Thyroid gland (tissue), 4 donors: ENCODE data around the gene STARD9.

ENCODE experiments used
- POLR2A ChIP-seq, 2 donors: fragments of 450-650 bp; IDR thresholded peaks; one replicate each; pipeline ENCODE4 v1.6.1; 2017; ENCODE audit warnings: antibody characterized with exemption in 2 of 2, mild to moderate bottlenecking in 2 of 2, moderate library complexity in 1 of 2
- TF ChIP-seq, protein P1 (sequence below), 6 experiments: fragments of 200-600 bp in 3 of 6; fragments of 450-650 bp in 3 of 6; sonication (generic) in 3 of 6; IDR thresholded peaks; one replicate each; pipeline ENCODE4 v1.5.1; 2016 to 2019; ENCODE audit warnings: antibody characterized with exemption in 6 of 6, mild to moderate bottlenecking in 2 of 6, inconsistent platforms in 1 of 6, moderate library complexity in 1 of 6

DNA sequence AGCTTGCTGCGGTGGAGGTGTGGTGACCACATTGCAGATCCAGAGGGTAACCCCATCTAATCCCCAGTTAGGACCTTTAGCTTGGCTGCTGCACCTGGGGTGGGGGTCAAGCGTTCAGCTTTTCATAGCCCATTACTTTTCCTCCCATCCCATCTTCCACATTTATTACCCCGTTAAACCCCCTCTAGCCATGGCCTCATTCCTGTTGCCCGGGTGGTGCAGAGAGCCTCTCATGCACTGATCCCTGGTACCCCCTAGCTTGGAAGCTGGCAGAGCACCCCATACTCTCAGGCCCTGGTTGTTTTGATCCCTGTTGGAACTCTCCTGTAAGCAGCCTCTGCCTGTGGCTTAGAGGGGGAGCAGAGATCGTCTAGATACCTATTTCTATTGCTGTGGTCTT is 140.7 kb downstream of the STARD9 start:
- TF ChIP-seq, protein P1, sequence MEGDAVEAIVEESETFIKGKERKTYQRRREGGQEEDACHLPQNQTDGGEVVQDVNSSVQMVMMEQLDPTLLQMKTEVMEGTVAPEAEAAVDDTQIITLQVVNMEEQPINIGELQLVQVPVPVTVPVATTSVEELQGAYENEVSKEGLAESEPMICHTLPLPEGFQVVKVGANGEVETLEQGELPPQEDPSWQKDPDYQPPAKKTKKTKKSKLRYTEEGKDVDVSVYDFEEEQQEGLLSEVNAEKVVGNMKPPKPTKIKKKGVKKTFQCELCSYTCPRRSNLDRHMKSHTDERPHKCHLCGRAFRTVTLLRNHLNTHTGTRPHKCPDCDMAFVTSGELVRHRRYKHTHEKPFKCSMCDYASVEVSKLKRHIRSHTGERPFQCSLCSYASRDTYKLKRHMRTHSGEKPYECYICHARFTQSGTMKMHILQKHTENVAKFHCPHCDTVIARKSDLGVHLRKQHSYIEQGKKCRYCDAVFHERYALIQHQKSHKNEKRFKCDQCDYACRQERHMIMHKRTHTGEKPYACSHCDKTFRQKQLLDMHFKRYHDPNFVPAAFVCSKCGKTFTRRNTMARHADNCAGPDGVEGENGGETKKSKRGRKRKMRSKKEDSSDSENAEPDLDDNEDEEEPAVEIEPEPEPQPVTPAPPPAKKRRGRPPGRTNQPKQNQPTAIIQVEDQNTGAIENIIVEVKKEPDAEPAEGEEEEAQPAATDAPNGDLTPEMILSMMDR (IDR thresholded peaks at IDR 0.05), result no peak
- no peak for TF ChIP-seq POLR2A (IDR thresholded peaks at IDR 0.05)
